ENCODE results near the gene GID8. TPM values are rescaled to one million over a fixed set of nuclear protein-coding genes. Genes with fewer than 3 reads are reported as not detected.
A peak's percentile ranks its signal among the peaks of the same experiment; 100 is the strongest.

The GID8 gene
- total and polyA plus RNA-seq, 2 of the 13 experiments (the other 11 are each of a cell fraction or from before 2014, with no cell fraction given) = 39.6 to 59.8 TPM

DNA sequence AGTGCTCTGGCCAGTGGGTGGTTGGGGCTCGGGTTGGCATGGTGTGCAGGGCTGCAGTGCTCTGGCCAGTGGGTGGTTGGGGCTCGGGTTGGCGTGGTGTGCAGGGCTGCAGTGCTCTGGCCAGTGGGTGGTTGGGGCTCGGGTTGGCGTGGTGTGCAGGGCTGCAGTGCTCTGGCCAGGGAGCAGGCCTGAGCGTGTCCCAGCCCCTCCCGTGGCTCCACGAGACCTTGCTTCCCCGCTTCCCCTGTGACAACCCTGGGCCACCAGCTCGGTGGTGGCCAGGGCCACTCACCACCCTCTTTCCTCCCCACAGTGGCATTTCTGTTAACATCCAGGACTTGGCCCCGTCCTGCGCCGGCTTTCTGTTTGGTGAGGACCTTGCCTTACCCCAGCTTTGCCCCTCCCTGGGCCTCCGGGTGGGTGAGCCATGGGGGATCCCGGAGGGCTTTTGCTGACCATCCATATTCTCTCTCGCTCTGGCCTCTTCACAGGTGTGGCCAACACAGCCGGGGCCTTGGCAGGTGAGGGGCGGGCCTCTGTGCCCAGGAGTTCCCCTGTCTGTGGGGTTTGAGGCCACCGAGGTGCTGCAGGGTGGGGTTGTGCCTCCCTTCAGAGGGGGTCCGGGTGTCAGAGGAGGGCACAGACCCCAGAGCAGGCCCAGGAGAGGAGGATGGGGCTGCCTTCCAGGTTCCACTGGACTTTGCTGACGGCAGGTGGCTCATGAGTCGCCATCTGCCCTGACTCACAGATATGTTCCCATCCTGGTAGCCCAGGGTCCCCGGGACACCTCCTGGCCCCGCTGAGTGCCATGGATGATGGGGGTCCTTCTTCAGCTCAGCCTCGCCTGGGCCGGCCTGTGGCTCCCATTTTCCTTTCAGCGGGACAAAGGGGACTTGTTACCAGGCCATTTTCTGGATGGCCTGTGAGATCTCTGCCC is 28.5 kb downstream of the GID8 start (continued):
- TF ChIP-seq, protein P1, sequence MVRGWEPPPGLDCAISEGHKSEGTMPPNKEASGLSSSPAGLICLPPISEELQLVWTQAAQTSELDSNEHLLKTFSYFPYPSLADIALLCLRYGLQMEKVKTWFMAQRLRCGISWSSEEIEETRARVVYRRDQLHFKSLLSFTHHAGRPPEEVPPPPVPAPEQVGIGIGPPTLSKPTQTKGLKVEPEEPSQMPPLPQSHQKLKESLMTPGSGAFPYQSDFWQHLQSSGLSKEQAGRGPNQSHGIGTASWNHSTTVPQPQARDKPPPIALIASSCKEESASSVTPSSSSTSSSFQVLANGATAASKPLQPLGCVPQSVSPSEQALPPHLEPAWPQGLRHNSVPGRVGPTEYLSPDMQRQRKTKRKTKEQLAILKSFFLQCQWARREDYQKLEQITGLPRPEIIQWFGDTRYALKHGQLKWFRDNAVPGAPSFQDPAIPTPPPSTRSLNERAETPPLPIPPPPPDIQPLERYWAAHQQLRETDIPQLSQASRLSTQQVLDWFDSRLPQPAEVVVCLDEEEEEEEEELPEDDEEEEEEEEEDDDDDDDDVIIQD (CRISPR knock-in tag; IDR thresholded peaks at IDR 0.05; ENCODE audit: low read depth) = no peak
- TF ChIP-seq, protein P2, sequence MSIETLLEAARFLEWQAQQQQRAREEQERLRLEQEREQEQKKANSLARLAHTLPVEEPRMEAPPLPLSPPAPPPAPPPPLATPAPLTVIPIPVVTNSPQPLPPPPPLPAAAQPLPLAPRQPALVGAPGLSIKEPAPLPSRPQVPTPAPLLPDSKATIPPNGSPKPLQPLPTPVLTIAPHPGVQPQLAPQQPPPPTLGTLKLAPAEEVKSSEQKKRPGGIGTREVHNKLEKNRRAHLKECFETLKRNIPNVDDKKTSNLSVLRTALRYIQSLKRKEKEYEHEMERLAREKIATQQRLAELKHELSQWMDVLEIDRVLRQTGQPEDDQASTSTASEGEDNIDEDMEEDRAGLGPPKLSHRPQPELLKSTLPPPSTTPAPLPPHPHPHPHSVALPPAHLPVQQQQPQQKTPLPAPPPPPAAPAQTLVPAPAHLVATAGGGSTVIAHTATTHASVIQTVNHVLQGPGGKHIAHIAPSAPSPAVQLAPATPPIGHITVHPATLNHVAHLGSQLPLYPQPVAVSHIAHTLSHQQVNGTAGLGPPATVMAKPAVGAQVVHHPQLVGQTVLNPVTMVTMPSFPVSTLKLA (IDR thresholded peaks at IDR 0.05) = no peak
- TF ChIP-seq MEIS1 (CRISPR knock-in tag; IDR thresholded peaks at IDR 0.05; ENCODE audit: borderline replicate concordance) (no peak), AHR (CRISPR knock-in tag; IDR thresholded peaks at IDR 0.05) (no peak), ARID2 (CRISPR knock-in tag; IDR thresholded peaks at IDR 0.05; ENCODE audit: borderline replicate concordance) (no peak), ZNF780A (CRISPR knock-in tag; IDR thresholded peaks at IDR 0.05) (no peak), ZNF547 (CRISPR knock-in tag; IDR thresholded peaks at IDR 0.05) (no peak), ZBTB42 (CRISPR knock-in tag; IDR thresholded peaks at IDR 0.05) (no peak), ZNF841 (CRISPR knock-in tag; IDR thresholded peaks at IDR 0.05; ENCODE audit: borderline replicate concordance) (no peak), ZNF432 (CRISPR knock-in tag; IDR thresholded peaks at IDR 0.05; ENCODE audit: borderline replicate concordance) (0 out of 2 replicates have a peak, but pooled peaks have one; percentile 27), ZNF737 (CRISPR knock-in tag; IDR thresholded peaks at IDR 0.05; ENCODE audit: borderline replicate concordance) (0 out of 2 replicates have a peak, but pooled peaks have one; percentile 36), CREM (IDR thresholded peaks at IDR 0.05) (no peak), CREM (CRISPR knock-in tag; IDR thresholded peaks at IDR 0.05) (no peak), SMAD1 (CRISPR knock-in tag; IDR thresholded peaks at IDR 0.05; ENCODE audit: borderline replicate concordance, low read depth) (no peak), RFXAP (CRISPR knock-in tag; IDR thresholded peaks at IDR 0.05; ENCODE audit: borderline replicate concordance) (no peak), ZNF292 (CRISPR knock-in tag; IDR thresholded peaks at IDR 0.05; ENCODE audit: borderline replicate concordance, low read depth) (no peak)
- TF ChIP-seq, protein P3, sequence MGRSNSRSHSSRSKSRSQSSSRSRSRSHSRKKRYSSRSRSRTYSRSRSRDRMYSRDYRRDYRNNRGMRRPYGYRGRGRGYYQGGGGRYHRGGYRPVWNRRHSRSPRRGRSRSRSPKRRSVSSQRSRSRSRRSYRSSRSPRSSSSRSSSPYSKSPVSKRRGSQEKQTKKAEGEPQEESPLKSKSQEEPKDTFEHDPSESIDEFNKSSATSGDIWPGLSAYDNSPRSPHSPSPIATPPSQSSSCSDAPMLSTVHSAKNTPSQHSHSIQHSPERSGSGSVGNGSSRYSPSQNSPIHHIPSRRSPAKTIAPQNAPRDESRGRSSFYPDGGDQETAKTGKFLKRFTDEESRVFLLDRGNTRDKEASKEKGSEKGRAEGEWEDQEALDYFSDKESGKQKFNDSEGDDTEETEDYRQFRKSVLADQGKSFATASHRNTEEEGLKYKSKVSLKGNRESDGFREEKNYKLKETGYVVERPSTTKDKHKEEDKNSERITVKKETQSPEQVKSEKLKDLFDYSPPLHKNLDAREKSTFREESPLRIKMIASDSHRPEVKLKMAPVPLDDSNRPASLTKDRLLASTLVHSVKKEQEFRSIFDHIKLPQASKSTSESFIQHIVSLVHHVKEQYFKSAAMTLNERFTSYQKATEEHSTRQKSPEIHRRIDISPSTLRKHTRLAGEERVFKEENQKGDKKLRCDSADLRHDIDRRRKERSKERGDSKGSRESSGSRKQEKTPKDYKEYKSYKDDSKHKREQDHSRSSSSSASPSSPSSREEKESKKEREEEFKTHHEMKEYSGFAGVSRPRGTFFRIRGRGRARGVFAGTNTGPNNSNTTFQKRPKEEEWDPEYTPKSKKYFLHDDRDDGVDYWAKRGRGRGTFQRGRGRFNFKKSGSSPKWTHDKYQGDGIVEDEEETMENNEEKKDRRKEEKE (IDR thresholded peaks at IDR 0.05) = no peak
- TF ChIP-seq, protein P4, sequence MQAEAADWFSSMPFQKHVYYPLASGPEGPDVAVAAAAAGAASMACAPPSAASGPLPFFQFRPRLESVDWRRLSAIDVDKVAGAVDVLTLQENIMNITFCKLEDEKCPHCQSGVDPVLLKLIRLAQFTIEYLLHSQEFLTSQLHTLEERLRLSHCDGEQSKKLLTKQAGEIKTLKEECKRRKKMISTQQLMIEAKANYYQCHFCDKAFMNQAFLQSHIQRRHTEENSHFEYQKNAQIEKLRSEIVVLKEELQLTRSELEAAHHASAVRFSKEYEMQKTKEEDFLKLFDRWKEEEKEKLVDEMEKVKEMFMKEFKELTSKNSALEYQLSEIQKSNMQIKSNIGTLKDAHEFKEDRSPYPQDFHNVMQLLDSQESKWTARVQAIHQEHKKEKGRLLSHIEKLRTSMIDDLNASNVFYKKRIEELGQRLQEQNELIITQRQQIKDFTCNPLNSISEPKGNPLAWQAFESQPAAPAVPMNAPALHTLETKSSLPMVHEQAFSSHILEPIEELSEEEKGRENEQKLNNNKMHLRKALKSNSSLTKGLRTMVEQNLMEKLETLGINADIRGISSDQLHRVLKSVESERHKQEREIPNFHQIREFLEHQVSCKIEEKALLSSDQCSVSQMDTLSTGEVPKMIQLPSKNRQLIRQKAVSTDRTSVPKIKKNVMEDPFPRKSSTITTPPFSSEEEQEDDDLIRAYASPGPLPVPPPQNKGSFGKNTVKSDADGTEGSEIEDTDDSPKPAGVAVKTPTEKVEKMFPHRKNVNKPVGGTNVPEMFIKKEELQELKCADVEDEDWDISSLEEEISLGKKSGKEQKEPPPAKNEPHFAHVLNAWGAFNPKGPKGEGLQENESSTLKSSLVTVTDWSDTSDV (CRISPR knock-in tag; IDR thresholded peaks at IDR 0.05) = no peak
- TF ChIP-seq, protein P5, sequence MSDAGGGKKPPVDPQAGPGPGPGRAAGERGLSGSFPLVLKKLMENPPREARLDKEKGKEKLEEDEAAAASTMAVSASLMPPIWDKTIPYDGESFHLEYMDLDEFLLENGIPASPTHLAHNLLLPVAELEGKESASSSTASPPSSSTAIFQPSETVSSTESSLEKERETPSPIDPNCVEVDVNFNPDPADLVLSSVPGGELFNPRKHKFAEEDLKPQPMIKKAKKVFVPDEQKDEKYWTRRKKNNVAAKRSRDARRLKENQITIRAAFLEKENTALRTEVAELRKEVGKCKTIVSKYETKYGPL (CRISPR knock-in tag; IDR thresholded peaks at IDR 0.05) = no peak
